ENCODE results near the gene UTP14C. TPM values are rescaled to one million over a fixed set of nuclear protein-coding genes. Genes with fewer than 3 reads are reported as not detected.

UTP14C gene
- 18.3 and 19.6 TPM in 2 replicates for total RNA-seq

- no peaks in the 10 kb centered on the region for H3K36me3 ChIP-seq (ENCODE audit: control insufficient read depth, insufficient read depth, low read length)
These were observed at the start of gene UTP14C for GRCh38 chr13:52024481-52024880. TSS of gene UTP14C (plus strand) at chr13:52024691. CDS start at chr13:52028805, 4,114 bp downstream.

GRCh38 chr13:51976423-51976822, 48.1 kb upstream of the UTP14C start:
- DNase-seq (ENCODE audit: low read depth): no peak
- no peak for TF ChIP-seq CTCF (IDR thresholded peaks at IDR 0.05; ENCODE audit: insufficient read depth, low read length, poor library complexity, severe bottlenecking)
- no peaks in the 10 kb centered on the region for H3K27me3 ChIP-seq (ENCODE audit: control insufficient read depth, insufficient read depth, low read length)
- no peaks in the 10 kb centered on the region for H3K36me3 ChIP-seq (ENCODE audit: control insufficient read depth, insufficient read depth, low read length)
- no peak overlapping the region for H3K4me3 ChIP-seq (ENCODE audit: low read depth, low read length)

More at GRCh38 chr13:52024481-52024880, at the start of gene UTP14C:
- TF ChIP-seq CTCF (IDR thresholded peaks at IDR 0.05; ENCODE audit: insufficient read depth, low read length, poor library complexity, severe bottlenecking): no peak
- H3K4me3 ChIP-seq (ENCODE audit: low read depth, low read length): no peak within 1 kb of the TSS
- no peak for DNase-seq (ENCODE audit: low read depth)
- no peaks in the 10 kb centered on the region for H3K27me3 ChIP-seq (ENCODE audit: control insufficient read depth, insufficient read depth, low read length)

- Histone ChIP-seq H3K36me3 (ENCODE audit: control insufficient read depth, insufficient read depth, low read length) (no peaks in the 10 kb centered on the region), H3K4me3 (ENCODE audit: low read depth, low read length) (no peak overlapping the region), H3K27me3 (ENCODE audit: control insufficient read depth, insufficient read depth, low read length) (no peaks in the 10 kb centered on the region)
- no peak for TF ChIP-seq CTCF (IDR thresholded peaks at IDR 0.05; ENCODE audit: insufficient read depth, low read length, poor library complexity, severe bottlenecking)
- no peak for DNase-seq (ENCODE audit: low read depth)
These were observed 47.6 kb upstream of the UTP14C start for GRCh38 chr13:51976890-51977289.

GRCh38 chr13:51977625-51978024, 46.9 kb upstream of the UTP14C start:
- DNase-seq (ENCODE audit: low read depth): no peak
- no peak overlapping the region for H3K4me3 ChIP-seq (ENCODE audit: low read depth, low read length)
- H3K27me3 ChIP-seq (ENCODE audit: control insufficient read depth, insufficient read depth, low read length): no peaks in the 10 kb centered on the region
- H3K36me3 ChIP-seq (ENCODE audit: control insufficient read depth, insufficient read depth, low read length): no peaks in the 10 kb centered on the region
- no peak for TF ChIP-seq CTCF (IDR thresholded peaks at IDR 0.05; ENCODE audit: insufficient read depth, low read length, poor library complexity, severe bottlenecking)

- no peaks in the 10 kb centered on the region for H3K36me3 ChIP-seq (ENCODE audit: control insufficient read depth, insufficient read depth, low read length)
- no peak for TF ChIP-seq CTCF (IDR thresholded peaks at IDR 0.05; ENCODE audit: insufficient read depth, low read length, poor library complexity, severe bottlenecking)
- H3K27me3 ChIP-seq (ENCODE audit: control insufficient read depth, insufficient read depth, low read length): no peaks in the 10 kb centered on the region
- no peak overlapping the region for H3K4me3 ChIP-seq (ENCODE audit: low read depth, low read length)
- DNase-seq (ENCODE audit: low read depth): no peak
These were observed 45.5 kb upstream of the UTP14C start for GRCh38 chr13:51978796-51979556.

GRCh38 chr13:51980908-51981307, 43.6 kb upstream of the UTP14C start:
- Histone ChIP-seq H3K36me3 (ENCODE audit: control insufficient read depth, insufficient read depth, low read length) (no peaks in the 10 kb centered on the region), H3K27me3 (ENCODE audit: control insufficient read depth, insufficient read depth, low read length) (no peaks in the 10 kb centered on the region), H3K4me3 (ENCODE audit: low read depth, low read length) (no peak overlapping the region)
- TF ChIP-seq CTCF (IDR thresholded peaks at IDR 0.05; ENCODE audit: insufficient read depth, low read length, poor library complexity, severe bottlenecking): no peak
- DNase-seq (ENCODE audit: low read depth): no peak

Measured in kidney epithelial cell (primary cell).